WTC11 (cell line): Measurements from ENCODE around the gene TEKT5. TPM values are rescaled to one million over a fixed set of nuclear protein-coding genes. Genes with fewer than 3 reads are reported as not detected.

Experiments used
- ATAC-seq: fragments of 200-7000 bp; cut with Tn5 transposase; 2 replicates; pipeline ENCODE4 v1.10.0; 2021; ENCODE audit warnings: mild to moderate bottlenecking, moderate library complexity
- CTCF ChIA-PET: fragments of 300-600 bp; sonication (Branson Sonifier 250); formaldehyde crosslinking; loops from one replicate; lab custom pipeline; 2021; ENCODE audit warnings: antibody characterized with exemption; lab: Charles Lee
- POLR2A ChIA-PET: fragments of 350-600 bp; sonication (Branson Sonifier 250); formaldehyde crosslinking; loops from one replicate; lab custom pipeline; 2021; ENCODE audit warnings: antibody characterized with exemption; lab: Charles Lee
- DNase-seq: peaks from one replicate; pipeline ENCODE4 v3.0.0; 2021; ENCODE audit warnings: low spot score
- H3K27ac Mint-ChIP-seq: 2 replicates; pipeline ENCODE4 v1.8.0; 2021; ENCODE audit warnings: mixed read lengths
- H3K27me3 Mint-ChIP-seq: 2 replicates; pipeline ENCODE4 v1.8.0; 2021; ENCODE audit warnings: low read depth, mild to moderate bottlenecking, moderate library complexity, mixed read lengths
- H3K36me3 Mint-ChIP-seq: 2 replicates; pipeline ENCODE4 v1.8.0; 2021; ENCODE audit warnings: mixed read lengths
- H3K4me1 Mint-ChIP-seq: 2 replicates; pipeline ENCODE4 v1.8.0; 2022; ENCODE audit warnings: mixed read lengths
- H3K4me3 Mint-ChIP-seq: 2 replicates; pipeline ENCODE4 v1.8.0; 2021; ENCODE audit warnings: mild to moderate bottlenecking, moderate library complexity, mixed read lengths
- H3K9me3 Mint-ChIP-seq: 2 replicates; pipeline ENCODE4 v1.8.0; 2021; ENCODE audit warnings: mixed read lengths
- CREM ChIP-seq: sonication (generic); formaldehyde crosslinking; IDR thresholded peaks from 2 replicates; pipeline ENCODE4 v1.8.1; 2022; ENCODE audit warnings: mild to moderate bottlenecking, missing genetic modification reagents, moderate library complexity
- ESRRA ChIP-seq: sonication (generic); formaldehyde crosslinking; IDR thresholded peaks from 2 replicates; pipeline ENCODE4 v1.8.1; 2022; ENCODE audit warnings: mild to moderate bottlenecking, missing genetic modification reagents, borderline replicate concordance
- GTF2I ChIP-seq: fragments of 250-450 bp; sonication (Bioruptor Pico); conservative IDR thresholded peaks from 2 replicates; pipeline ENCODE4 v1.4.0; 2021; ENCODE audit warnings: mild to moderate bottlenecking
- HMGA2 ChIP-seq: fragments of 250-450 bp; sonication (Bioruptor Pico); IDR thresholded peaks from 2 replicates; pipeline ENCODE4 v1.4.0; 2021; ENCODE audit warnings: mild to moderate bottlenecking, moderate library complexity
- MYBL2 ChIP-seq: sonication (generic); formaldehyde crosslinking; IDR thresholded peaks from 2 replicates; pipeline ENCODE4 v1.8.1; 2023; ENCODE audit warnings: mild to moderate bottlenecking, moderate library complexity, missing genetic modification reagents
- NR1H2 ChIP-seq: sonication (generic); formaldehyde crosslinking; IDR thresholded peaks from 2 replicates; pipeline ENCODE4 v1.9.0; 2021; ENCODE audit warnings: mild to moderate bottlenecking, moderate library complexity, missing genetic modification reagents
- PRRX2 ChIP-seq: fragments of 250-450 bp; sonication (Bioruptor Pico); IDR thresholded peaks from 2 replicates; pipeline ENCODE4 v1.8.0; 2021; ENCODE audit warnings: mild to moderate bottlenecking
- SMAD4 ChIP-seq: sonication (generic); formaldehyde crosslinking; IDR thresholded peaks from 2 replicates; pipeline ENCODE4 v1.8.0; 2022; ENCODE audit warnings: mild to moderate bottlenecking, missing genetic modification reagents
- SOX15 ChIP-seq: fragments of 250-450 bp; sonication (Bioruptor Pico); IDR thresholded peaks from 2 replicates; pipeline ENCODE4 v1.9.0; 2021; ENCODE audit warnings: mild to moderate bottlenecking
- TEAD4 ChIP-seq: sonication (generic); formaldehyde crosslinking; IDR thresholded peaks from 2 replicates; pipeline ENCODE4 v1.8.0; 2022; ENCODE audit warnings: mild to moderate bottlenecking, missing genetic modification reagents
- USF1 ChIP-seq: sonication (generic); formaldehyde crosslinking; IDR thresholded peaks from 2 replicates; pipeline ENCODE4 v1.8.0; 2022; ENCODE audit warnings: mild to moderate bottlenecking, missing genetic modification reagents
- ZNF219 ChIP-seq: sonication (generic); formaldehyde crosslinking; IDR thresholded peaks from 2 replicates; pipeline ENCODE4 v1.8.0; 2023; ENCODE audit warnings: missing genetic modification reagents, mild to moderate bottlenecking, borderline replicate concordance
- ZNF396 ChIP-seq: fragments of 250-450 bp; sonication (Bioruptor Pico); IDR thresholded peaks from 2 replicates; pipeline ENCODE4 v1.8.0; 2021; ENCODE audit warnings: mild to moderate bottlenecking, moderate library complexity, borderline replicate concordance
- ZNF671 ChIP-seq: fragments of 250-450 bp; sonication (Bioruptor Pico); IDR thresholded peaks from 2 replicates; pipeline ENCODE4 v1.8.0; 2021; ENCODE audit warnings: mild to moderate bottlenecking
- total RNA-seq: library from RNA; stranded (reverse); gene quantifications from 3 replicates; pipeline ENCODE4 v1.2.3, GENCODE V29; 2021
- TF ChIP-seq, protein P1 (sequence below): sonication (generic); formaldehyde crosslinking; IDR thresholded peaks from 2 replicates; pipeline ENCODE4 v1.8.1; 2022; ENCODE audit warnings: mild to moderate bottlenecking, missing genetic modification reagents, moderate library complexity, borderline replicate concordance
- TF ChIP-seq, protein P2 (sequence below): fragments of 250-450 bp; sonication (Bioruptor Pico); IDR thresholded peaks from 2 replicates; pipeline ENCODE4 v1.9.0; 2021; ENCODE audit warnings: moderate library complexity, mild to moderate bottlenecking, inconsistent platforms, borderline replicate concordance
- TF ChIP-seq, protein P3 (sequence below): fragments of 250-450 bp; sonication (Bioruptor Pico); IDR thresholded peaks from 2 replicates; pipeline ENCODE4 v2.1.2; 2022; ENCODE audit warnings: mild to moderate bottlenecking, moderate library complexity
- TF ChIP-seq, protein P4 (sequence below): fragments of 250-450 bp; sonication (Bioruptor Pico); IDR thresholded peaks from 2 replicates; pipeline ENCODE4 v1.9.0; 2021; ENCODE audit warnings: mild to moderate bottlenecking
- TF ChIP-seq, protein P5 (sequence below): sonication (generic); formaldehyde crosslinking; IDR thresholded peaks from 2 replicates; pipeline ENCODE4 v1.8.0; 2022; ENCODE audit warnings: mild to moderate bottlenecking, missing genetic modification reagents
- TF ChIP-seq, protein P6 (sequence below): sonication (generic); formaldehyde crosslinking; IDR thresholded peaks from 2 replicates; pipeline ENCODE4 v1.8.0; 2023; ENCODE audit warnings: missing genetic modification reagents

Gene TEKT5
- total RNA-seq, 1 experiment from 2014 or later = 1.1 TPM

DNA sequence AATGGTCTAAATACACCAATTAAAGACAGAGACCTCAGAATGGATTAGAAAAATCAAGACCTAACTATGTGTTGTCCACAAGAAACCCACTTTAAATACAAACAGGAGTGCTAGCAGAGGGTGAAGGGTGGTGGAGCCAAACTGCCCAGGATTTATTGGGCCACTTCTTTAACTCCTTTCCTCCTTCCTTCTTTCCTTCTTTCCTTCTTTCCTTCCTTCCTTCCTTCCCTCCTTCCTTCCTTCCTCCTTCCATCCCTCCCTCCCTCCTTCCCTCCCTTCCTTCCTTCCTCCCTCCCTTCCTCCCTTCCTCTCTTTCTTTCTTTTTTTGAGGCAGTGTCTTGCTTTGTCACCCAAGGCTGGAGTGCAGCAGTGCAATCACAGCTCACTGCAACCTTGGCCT, 80.0 kb downstream of the TEKT5 start:
- TF ChIP-seq CREM (CRISPR knock-in tag) = no peak
- TF ChIP-seq ZNF219 (CRISPR knock-in tag) = no peak
- TF ChIP-seq, protein P1, sequence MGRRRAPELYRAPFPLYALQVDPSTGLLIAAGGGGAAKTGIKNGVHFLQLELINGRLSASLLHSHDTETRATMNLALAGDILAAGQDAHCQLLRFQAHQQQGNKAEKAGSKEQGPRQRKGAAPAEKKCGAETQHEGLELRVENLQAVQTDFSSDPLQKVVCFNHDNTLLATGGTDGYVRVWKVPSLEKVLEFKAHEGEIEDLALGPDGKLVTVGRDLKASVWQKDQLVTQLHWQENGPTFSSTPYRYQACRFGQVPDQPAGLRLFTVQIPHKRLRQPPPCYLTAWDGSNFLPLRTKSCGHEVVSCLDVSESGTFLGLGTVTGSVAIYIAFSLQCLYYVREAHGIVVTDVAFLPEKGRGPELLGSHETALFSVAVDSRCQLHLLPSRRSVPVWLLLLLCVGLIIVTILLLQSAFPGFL (CRISPR knock-in tag) = no peak
- no peak for TF ChIP-seq USF1 (CRISPR knock-in tag)
- TF ChIP-seq NR1H2 (CRISPR knock-in tag) = no peak
- no peak for TF ChIP-seq ZNF396 (CRISPR knock-in tag)
- no peak for TF ChIP-seq ESRRA (CRISPR knock-in tag)
- TF ChIP-seq, protein P2, sequence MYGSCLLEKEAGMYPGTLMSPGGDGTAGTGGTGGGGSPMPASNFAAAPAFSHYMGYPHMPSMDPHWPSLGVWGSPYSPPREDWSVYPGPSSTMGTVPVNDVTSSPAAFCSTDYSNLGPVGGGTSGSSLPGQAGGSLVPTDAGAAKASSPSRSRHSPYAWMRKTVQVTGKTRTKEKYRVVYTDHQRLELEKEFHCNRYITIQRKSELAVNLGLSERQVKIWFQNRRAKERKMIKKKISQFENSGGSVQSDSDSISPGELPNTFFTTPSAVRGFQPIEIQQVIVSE = no peak
- TF ChIP-seq SOX15 (CRISPR knock-in tag) = no peak
- TF ChIP-seq MYBL2 = no peak
- TF ChIP-seq, protein P3, sequence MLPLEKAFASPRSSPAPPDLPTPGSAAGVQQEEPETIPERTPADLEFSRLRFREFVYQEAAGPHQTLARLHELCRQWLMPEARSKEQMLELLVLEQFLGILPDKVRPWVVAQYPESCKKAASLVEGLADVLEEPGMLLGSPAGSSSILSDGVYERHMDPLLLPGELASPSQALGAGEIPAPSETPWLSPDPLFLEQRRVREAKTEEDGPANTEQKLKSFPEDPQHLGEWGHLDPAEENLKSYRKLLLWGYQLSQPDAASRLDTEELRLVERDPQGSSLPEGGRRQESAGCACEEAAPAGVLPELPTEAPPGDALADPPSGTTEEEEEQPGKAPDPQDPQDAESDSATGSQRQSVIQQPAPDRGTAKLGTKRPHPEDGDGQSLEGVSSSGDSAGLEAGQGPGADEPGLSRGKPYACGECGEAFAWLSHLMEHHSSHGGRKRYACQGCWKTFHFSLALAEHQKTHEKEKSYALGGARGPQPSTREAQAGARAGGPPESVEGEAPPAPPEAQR (CRISPR knock-in tag) = no peak
- TF ChIP-seq, protein P4, sequence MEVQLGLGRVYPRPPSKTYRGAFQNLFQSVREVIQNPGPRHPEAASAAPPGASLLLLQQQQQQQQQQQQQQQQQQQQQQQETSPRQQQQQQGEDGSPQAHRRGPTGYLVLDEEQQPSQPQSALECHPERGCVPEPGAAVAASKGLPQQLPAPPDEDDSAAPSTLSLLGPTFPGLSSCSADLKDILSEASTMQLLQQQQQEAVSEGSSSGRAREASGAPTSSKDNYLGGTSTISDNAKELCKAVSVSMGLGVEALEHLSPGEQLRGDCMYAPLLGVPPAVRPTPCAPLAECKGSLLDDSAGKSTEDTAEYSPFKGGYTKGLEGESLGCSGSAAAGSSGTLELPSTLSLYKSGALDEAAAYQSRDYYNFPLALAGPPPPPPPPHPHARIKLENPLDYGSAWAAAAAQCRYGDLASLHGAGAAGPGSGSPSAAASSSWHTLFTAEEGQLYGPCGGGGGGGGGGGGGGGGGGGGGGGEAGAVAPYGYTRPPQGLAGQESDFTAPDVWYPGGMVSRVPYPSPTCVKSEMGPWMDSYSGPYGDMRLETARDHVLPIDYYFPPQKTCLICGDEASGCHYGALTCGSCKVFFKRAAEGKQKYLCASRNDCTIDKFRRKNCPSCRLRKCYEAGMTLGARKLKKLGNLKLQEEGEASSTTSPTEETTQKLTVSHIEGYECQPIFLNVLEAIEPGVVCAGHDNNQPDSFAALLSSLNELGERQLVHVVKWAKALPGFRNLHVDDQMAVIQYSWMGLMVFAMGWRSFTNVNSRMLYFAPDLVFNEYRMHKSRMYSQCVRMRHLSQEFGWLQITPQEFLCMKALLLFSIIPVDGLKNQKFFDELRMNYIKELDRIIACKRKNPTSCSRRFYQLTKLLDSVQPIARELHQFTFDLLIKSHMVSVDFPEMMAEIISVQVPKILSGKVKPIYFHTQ = no peak
- TF ChIP-seq, protein P5, sequence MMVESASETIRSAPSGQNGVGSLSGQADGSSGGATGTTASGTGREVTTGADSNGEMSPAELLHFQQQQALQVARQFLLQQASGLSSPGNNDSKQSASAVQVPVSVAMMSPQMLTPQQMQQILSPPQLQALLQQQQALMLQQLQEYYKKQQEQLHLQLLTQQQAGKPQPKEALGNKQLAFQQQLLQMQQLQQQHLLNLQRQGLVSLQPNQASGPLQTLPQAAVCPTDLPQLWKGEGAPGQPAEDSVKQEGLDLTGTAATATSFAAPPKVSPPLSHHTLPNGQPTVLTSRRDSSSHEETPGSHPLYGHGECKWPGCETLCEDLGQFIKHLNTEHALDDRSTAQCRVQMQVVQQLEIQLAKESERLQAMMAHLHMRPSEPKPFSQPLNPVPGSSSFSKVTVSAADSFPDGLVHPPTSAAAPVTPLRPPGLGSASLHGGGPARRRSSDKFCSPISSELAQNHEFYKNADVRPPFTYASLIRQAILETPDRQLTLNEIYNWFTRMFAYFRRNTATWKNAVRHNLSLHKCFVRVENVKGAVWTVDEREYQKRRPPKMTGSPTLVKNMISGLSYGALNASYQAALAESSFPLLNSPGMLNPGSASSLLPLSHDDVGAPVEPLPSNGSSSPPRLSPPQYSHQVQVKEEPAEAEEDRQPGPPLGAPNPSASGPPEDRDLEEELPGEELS (CRISPR knock-in tag) = no peak
- TF ChIP-seq GTF2I (CRISPR knock-in tag) = no peak
- TF ChIP-seq ZNF671 (CRISPR knock-in tag) = no peak
- no peak for TF ChIP-seq PRRX2 (CRISPR knock-in tag)
- no peak for TF ChIP-seq TEAD4 (CRISPR knock-in tag)
- no peak for TF ChIP-seq SMAD4
- TF ChIP-seq, protein P6, sequence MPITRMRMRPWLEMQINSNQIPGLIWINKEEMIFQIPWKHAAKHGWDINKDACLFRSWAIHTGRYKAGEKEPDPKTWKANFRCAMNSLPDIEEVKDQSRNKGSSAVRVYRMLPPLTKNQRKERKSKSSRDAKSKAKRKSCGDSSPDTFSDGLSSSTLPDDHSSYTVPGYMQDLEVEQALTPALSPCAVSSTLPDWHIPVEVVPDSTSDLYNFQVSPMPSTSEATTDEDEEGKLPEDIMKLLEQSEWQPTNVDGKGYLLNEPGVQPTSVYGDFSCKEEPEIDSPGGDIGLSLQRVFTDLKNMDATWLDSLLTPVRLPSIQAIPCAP = no peak
- TF ChIP-seq HMGA2 = no peak
- ATAC-seq (no peak), DNase-seq (no peak)
- Mint-ChIP-seq H3K4me1 (peaks cover 30% of the 10 kb centered on the region), H3K36me3 (no peaks in the 10 kb centered on the region), H3K27ac (no peak overlapping the region), H3K9me3 (no peaks in the 10 kb centered on the region), H3K27me3 (peaks cover 11% of the 10 kb centered on the region), H3K4me3 (no peak overlapping the region)
- POLR2A ChIA-PET = no interaction called here
- CTCF ChIA-PET = no interaction called here
